A549 (cell line): Measurements from ENCODE around the gene PER1. TPM values are rescaled to one million over a fixed set of nuclear protein-coding genes. Genes with fewer than 3 reads are reported as not detected.

Source experiments
- BCL3 ChIP-seq: fragments of >200 bp; sonication (Bioruptor Twin); formaldehyde crosslinking; IDR thresholded peaks from 3 replicates; pipeline ENCODE4 v1.6.1; 2016
- BHLHE40 ChIP-seq: IDR thresholded peaks from 2 replicates; pipeline ENCODE4 v1.6.1; 2012; ENCODE audit warnings: low read depth, low read length, inconsistent platforms
- CTCF ChIP-seq: fragments of >200 bp; sonication (Bioruptor Twin); formaldehyde crosslinking; IDR thresholded peaks from 3 replicates; pipeline ENCODE4 v1.5.1; 2016
- ESRRA ChIP-seq: fragments of 150-350 bp; IDR thresholded peaks from 2 replicates; pipeline ENCODE4 v1.6.1; 2014; ENCODE audit warnings: mild to moderate bottlenecking, low read length, borderline replicate concordance
- FOXS1 ChIP-seq: fragments of 250-450 bp; sonication (Bioruptor Pico); IDR thresholded peaks from 2 replicates; pipeline ENCODE4 v1.5.0; 2020; ENCODE audit warnings: mild to moderate bottlenecking, moderate library complexity
- GATA3 ChIP-seq: IDR thresholded peaks from 2 replicates; pipeline ENCODE4 v1.6.1; 2012; ENCODE audit warnings: borderline replicate concordance
- HDAC2 ChIP-seq: fragments of 200-600 bp; sonication (generic); IDR thresholded peaks from 2 replicates; pipeline ENCODE4 v1.6.1; 2016
- HEYL ChIP-seq: fragments of 250-450 bp; sonication (Bioruptor Pico); IDR thresholded peaks from 2 replicates; pipeline ENCODE4 v1.8.0; 2021; ENCODE audit warnings: mild to moderate bottlenecking, moderate library complexity
- HMGXB4 ChIP-seq: fragments of 250-450 bp; sonication (Bioruptor Pico); IDR thresholded peaks from 2 replicates; pipeline ENCODE4 v1.5.0; 2021; ENCODE audit warnings: mild to moderate bottlenecking, moderate library complexity, borderline replicate concordance
- MAZ ChIP-seq: fragments of 150-350 bp; IDR thresholded peaks from 2 replicates; pipeline ENCODE4 v1.6.1; 2014; ENCODE audit warnings: antibody characterized with exemption, low read depth, low read length, borderline replicate concordance
- PHF8 ChIP-seq: fragments of 200-600 bp; sonication (generic); IDR thresholded peaks from 2 replicates; pipeline ENCODE4 v1.6.1; 2016; ENCODE audit warnings: low read depth, mild to moderate bottlenecking, antibody characterized with exemption, moderate library complexity, borderline replicate concordance
- POLR2A ChIP-seq: IDR thresholded peaks from 2 replicates; pipeline ENCODE4 v1.6.1; 2012; ENCODE audit warnings: mild to moderate bottlenecking, low read length
- POLR2AphosphoS2 ChIP-seq: conservative IDR thresholded peaks from 2 replicates; pipeline ENCODE4 v1.6.1; 2012; ENCODE audit warnings: low read length, improper control_type of control experiment, inconsistent platforms
- RAD21 ChIP-seq, 2 experiments: fragments of >200 bp in 1 of 2; sonication (Bioruptor Twin) in 1 of 2; formaldehyde crosslinking in 1 of 2; IDR thresholded peaks in 1 of 2; conservative IDR thresholded peaks in 1 of 2; 2 replicates in 1 of 2; 3 replicates in 1 of 2; pipeline ENCODE4 v1.6.1; 2012 to 2018; ENCODE audit warnings: inconsistent platforms in 1 of 2
- REST ChIP-seq: fragments of 200-600 bp; sonication (generic); IDR thresholded peaks from 2 replicates; pipeline ENCODE4 v1.6.1; 2016; ENCODE audit warnings: antibody characterized with exemption, mild to moderate bottlenecking, moderate library complexity
- TFCP2L1 ChIP-seq: fragments of 250-450 bp; sonication (Bioruptor Pico); IDR thresholded peaks from 2 replicates; pipeline ENCODE4 v1.5.0; 2021; ENCODE audit warnings: mild to moderate bottlenecking
- TP53 ChIP-seq: fragments of 250-450 bp; sonication (Bioruptor Pico); IDR thresholded peaks from 2 replicates; pipeline ENCODE4 v1.5.0; 2021; ENCODE audit warnings: mild to moderate bottlenecking, moderate library complexity
- ZNF302 ChIP-seq: fragments of 250-450 bp; sonication (Bioruptor Pico); IDR thresholded peaks from 2 replicates; pipeline ENCODE4 v1.9.0; 2021; ENCODE audit warnings: inconsistent platforms, mild to moderate bottlenecking, moderate library complexity
- polyA plus RNA-seq, 4 experiments: library from polyadenylated mRNA; depleted of rRNA in 3 of 4; stranded (reverse); fragments of >200 nt; fragmentation: RNase III in 1 of 4; extraction: RNeasy Plus Mini Kit Qiagen cat#74134 plus additional on column Dnase treatment in 1 of 4; gene quantifications; 2 replicates in 3 of 4; 3 replicates in 1 of 4; pipeline ENCODE4 v1.2.3, GENCODE V29; 2011 to 2017
- TF ChIP-seq, protein P1 (sequence below): IDR thresholded peaks from 2 replicates; pipeline ENCODE4 v1.6.1; 2012
- TF ChIP-seq, protein P2 (sequence below): IDR thresholded peaks from 2 replicates; pipeline ENCODE4 v1.6.1; 2012; ENCODE audit warnings: low read depth, borderline replicate concordance
- TF ChIP-seq, protein P3 (sequence below): fragments of 150-350 bp; IDR thresholded peaks from 2 replicates; pipeline ENCODE4 v1.6.1; 2014; ENCODE audit warnings: low read depth, mild to moderate bottlenecking, low read length

Gene PER1
- polyA plus RNA-seq, 2 of the 4 experiments (the other 2 are of a cell fraction), result 5.5 to 8.7 TPM

GRCh38 chr17:8138672-8139371 lies 13.4 kb downstream of the PER1 start (continued):
- TF ChIP-seq REST (peak; percentile 83), POLR2A (peak; percentile 47; the same call in 1 of the 2 replicates), BCL3 (0 out of 3 replicates have a peak, but pooled peaks have one; percentile 35), GATA3 (peak; percentile 19; the same call in 1 of the 2 replicates), HMGXB4 (CRISPR knock-in tag) (peak; percentile 94; the same call in 1 of the 2 replicates), HDAC2 (no peak), ESRRA (0 out of 2 replicates have a peak, but pooled peaks have one; percentile 33), CTCF (peak; percentile 98), ZNF302 (no peak), PHF8 (peak; percentile 59; the same call in 1 of the 2 replicates), RAD21 (conservative IDR thresholded peaks at IDR 0.05 in 1 of 2, IDR thresholded peaks at IDR 0.05 in 1 of 2) (peak; percentile 90 to 93), FOXS1 (CRISPR knock-in tag) (0 out of 2 replicates have a peak, but pooled peaks have one; percentile 22), BHLHE40 (peak; percentile 47; the same call in 1 of the 2 replicates), HEYL (CRISPR knock-in tag) (no peak), POLR2AphosphoS2 (peak; percentile 72), MAZ (peak; percentile 36; the same call in 1 of the 2 replicates), TP53 (CRISPR knock-in tag) (peak; percentile 89; the same call in 1 of the 2 replicates), TFCP2L1 (CRISPR knock-in tag) (peak; percentile 75; the same call in 1 of the 2 replicates)
- TF ChIP-seq, protein P1, sequence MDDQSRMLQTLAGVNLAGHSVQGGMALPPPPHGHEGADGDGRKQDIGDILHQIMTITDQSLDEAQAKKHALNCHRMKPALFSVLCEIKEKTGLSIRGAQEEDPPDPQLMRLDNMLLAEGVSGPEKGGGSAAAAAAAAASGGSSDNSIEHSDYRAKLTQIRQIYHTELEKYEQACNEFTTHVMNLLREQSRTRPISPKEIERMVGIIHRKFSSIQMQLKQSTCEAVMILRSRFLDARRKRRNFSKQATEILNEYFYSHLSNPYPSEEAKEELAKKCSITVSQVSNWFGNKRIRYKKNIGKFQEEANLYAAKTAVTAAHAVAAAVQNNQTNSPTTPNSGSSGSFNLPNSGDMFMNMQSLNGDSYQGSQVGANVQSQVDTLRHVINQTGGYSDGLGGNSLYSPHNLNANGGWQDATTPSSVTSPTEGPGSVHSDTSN, result 0 out of 2 replicates have a peak, but pooled peaks have one; percentile 22
- TF ChIP-seq, protein P2, sequence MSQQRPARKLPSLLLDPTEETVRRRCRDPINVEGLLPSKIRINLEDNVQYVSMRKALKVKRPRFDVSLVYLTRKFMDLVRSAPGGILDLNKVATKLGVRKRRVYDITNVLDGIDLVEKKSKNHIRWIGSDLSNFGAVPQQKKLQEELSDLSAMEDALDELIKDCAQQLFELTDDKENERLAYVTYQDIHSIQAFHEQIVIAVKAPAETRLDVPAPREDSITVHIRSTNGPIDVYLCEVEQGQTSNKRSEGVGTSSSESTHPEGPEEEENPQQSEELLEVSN, result peak; percentile 87
- TF ChIP-seq, protein P3, sequence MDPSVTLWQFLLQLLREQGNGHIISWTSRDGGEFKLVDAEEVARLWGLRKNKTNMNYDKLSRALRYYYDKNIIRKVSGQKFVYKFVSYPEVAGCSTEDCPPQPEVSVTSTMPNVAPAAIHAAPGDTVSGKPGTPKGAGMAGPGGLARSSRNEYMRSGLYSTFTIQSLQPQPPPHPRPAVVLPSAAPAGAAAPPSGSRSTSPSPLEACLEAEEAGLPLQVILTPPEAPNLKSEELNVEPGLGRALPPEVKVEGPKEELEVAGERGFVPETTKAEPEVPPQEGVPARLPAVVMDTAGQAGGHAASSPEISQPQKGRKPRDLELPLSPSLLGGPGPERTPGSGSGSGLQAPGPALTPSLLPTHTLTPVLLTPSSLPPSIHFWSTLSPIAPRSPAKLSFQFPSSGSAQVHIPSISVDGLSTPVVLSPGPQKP, result no peak
